ENCODE results near the gene WDR70.
"Not testable (repeated sequence)": the region's sequence is repeated elsewhere in the genome, so short reads cannot be mapped to it uniquely, and the experiment has no call there.

The WDR70 gene

DNA sequence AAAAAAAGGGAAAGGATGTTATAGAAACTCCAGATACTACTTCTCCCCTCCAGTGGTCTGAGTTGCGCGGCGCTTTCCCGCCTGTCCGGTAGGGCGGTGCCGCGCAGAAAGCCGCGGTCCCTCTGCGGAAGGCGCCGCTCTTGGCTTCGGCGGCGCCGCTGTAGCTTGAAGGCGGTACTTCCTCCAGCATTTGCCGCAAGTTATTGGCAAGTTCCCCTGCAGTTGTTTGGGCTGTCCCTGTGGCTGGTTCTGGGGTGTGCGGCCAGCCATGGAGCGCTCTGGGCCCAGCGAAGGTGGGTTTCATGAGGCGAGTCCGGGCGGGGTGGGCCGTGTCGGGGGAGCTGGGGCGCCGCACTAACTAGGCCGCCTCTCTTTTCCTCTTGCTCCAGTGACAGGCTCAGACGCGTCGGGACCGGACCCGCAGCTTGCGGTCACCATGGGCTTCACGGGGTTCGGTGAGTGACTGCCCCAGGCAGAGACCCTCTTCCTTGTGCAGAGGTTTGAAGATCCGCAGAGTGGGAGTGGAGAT, at the start of gene WDR70:
Gene WDR70 (plus strand): TSS at position 219 of the 529 bp plus-strand sequence. CDS start 50 bp downstream, at position 269.
- DNase-seq, result peak; percentile 16 to 90 (median 78)

DNA sequence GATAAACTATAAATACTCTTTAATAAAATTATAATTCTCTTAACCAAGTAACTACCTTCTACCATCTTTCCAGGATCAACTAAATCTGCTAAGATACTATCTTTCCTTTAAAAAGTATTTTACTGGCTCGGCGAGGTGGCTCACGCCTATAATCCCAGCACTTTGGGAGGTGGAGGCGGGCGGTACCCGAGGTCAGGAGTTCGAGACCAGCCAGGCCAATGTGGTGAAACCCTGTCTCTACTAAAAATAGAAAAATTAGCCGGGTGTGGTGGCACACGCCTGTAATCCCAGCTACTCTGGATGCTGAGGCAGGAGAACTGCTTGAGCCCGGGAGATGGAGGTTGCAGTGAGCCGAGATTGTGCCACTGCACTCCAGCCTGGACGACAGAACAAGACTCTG, 44.4 kb upstream of the WDR70 start:
- DNase-seq, result not testable (repeated sequence)

DNA sequence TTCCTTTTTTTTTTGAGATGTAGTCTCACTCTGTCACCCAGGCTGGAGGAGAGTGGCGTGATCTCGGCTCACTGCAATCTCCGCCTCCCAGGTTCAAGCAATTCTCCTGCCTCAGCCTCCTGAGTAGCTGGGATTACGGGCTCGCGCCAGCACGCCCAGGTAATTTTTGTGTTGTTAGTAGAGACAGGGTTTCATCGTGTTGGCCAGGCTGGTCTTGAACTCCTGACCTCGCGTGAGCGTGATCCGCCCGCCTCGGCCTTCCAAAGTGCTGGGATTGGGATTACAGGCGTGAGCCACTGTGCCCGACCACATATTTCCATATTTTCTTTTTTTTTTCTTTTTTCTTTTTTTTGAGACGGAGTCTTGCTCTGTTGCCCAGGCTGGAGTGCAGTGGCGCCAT, 36.4 kb upstream of the WDR70 start:
- DNase-seq, result not testable (repeated sequence)

DNA sequence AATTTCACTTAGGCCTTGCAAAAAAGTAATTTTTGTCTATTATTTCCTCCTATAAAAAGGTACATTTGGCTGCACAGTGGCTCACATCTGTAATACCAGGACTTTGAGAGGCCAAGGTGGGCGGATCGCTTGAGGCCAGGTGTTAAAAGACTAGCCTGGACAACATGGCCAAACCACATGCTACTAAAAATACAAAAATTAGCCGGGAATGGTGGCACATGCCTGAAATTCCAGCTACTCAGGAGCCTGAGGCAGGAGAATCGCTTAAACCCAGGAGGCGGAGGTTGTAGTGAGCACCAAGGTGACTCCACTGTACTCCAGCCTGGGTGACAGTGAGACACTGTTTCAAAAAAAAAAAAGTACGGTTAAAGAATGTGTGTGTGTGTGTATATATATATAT, 24.0 kb upstream of the WDR70 start:
- DNase-seq, result no peak

DNA sequence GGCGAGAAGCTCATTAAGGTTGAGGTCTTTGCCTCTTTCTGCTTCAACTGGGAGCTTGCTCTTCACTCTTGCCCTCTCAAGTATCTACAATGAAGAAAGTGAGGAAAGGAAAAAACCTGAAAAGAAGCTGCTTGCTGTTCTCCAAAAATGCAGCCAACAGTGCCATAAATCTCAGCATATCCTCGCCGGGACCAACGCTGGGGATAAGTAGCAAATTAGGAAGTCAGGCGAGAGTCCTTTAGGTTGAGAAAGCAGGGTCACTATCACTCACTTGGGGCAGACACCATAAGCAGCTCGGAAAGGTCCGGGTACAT, 8.6 kb upstream of the WDR70 start:
- DNase-seq, result no peak

DNA sequence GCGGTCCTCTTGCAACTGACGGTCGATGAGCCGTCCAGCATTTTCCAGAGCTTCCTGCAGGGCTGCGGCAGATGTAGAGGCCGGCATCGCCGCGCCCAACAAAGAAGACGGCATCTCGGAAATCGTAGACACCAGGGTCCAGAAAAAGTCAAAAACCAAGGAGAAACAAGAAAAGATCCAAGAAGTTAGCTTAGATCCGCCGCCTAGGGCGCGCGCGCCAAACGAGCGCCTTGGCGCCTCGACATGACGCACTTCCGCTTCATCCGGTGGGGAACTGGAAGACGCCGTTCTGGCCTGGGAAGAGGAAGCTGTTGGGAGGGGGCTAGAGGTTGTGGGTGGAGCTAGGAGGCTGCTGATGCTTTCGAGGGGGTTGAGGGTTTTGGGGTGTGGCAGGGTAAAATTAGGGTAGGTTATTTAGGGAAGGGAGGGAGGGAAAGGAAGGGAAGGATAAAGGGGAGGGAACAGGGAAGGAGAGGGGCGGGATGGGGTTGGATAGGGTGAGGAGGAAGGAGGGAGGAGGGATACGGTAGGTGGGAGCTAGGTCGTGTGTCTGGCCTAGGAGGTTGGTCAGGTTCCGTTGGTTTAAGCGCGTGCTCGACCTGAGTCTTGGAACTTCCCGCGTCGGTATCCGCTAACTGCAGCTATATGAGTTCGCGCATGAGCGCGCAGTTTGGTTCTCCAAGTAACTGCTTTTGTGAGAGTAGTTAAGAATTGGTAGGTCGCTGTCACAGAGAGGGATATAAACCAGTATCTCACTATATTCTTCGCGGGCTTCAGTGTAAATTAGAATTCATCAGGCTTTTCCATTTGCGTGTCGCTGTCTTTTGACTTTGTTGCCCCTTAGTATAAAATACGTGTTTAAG, 8.0 kb upstream of the WDR70 start, which contains the start of gene NUP155:
Gene NUP155 (minus strand): TSS at position 243 of the 863 bp plus-strand sequence. CDS start 129 bp downstream, at position 114.
- peak; percentile 52 to 97 (median 88) for DNase-seq

DNA sequence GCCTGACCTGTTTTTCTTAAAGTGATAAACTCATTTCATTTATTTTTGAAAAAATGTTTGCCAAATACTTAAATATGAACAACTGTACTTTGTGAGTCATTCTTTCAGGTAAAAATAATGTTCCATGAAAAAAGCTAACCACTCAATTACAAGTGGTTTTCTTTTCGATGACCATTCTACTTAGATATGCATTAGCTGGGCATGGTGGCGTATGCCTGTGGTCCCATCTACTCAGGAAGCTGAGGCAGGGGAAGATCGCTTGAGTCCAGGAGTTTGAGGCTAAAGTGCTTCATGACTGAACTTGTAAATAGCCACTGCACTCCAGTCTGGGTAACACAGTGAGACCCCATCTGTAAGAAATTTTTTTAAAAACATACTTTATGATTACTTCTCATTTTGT, 4.0 kb upstream of the WDR70 start:
- DNase-seq, result no peak

DNA sequence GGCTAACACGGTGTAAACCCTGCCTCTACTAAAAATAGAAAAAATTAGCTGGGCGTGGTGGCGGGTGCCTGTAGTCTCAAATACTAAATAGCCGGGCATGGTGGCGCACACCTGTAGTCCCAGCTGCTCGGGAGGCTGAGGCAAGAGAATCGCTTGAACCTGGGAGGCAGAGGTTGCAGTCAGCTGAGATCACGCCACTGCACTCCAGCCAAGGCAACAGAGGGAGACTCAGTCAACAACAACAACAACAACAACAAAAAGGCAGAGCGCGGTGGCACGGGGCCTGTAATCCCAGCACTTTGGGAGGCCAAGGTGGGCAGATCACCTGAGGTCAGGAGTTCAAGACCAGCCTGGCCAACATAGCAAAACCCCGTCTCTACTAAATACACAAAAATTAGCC, 1.1 kb upstream of the WDR70 start:
- DNase-seq, result not testable (repeated sequence)

DNA sequence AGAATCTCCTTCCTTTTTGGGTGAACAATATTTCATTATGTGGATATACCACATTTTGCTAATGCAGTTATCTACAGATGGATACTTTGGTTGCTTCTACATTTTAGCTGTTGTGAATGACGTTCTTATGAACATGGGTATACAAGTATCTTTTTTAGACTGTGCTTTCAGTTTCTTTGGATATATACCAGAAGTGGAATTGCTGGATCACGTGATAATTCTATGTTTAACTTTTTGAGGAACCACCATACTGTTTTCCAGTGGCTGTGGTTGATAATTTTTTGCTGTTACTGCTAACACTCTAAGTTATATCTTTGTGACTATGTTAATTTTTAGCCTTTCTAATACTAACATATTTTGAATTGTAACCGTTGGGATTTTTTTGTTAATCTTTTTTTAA, 12.5 kb downstream of the WDR70 start:
- DNase-seq, result no peak

DNA sequence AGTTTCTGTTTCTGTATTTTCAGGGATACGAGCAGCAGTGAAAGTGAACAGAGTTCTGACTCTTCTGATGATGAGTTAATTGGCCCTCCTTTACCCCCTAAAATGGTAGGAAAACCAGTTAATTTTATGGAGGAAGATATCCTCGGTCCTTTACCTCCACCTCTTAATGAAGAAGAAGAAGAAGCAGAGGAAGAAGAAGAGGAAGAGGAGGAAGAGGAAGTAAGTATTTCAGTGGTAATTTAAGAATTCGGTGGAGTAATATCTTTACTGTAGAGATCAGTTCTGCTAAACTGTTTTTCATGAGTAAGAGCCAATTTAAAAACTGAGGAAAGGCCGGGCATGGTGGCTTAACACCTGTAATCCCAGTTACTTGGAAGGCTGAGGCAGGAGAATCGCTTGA, 17.2 kb downstream of the WDR70 start:
- no peak for DNase-seq

DNA sequence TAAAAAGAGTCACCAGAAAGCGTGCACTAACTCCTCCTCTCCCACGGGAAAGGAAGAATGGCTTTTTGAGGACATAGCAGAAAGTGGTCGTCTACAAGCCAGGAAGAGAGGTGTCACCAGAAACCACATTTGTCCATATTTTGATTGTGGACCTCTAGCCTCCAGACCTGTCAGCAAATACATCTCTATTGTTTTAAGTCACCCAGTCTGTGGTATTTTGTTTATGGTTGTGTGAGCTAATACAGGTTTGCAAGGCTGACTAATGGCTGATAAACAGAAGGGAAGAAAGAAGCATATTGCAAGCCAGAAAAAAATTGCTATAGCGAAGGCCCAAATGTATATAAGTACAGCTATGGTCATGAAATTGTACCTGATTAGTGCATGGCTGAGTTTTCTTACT, 21.4 kb downstream of the WDR70 start:
- no peak for DNase-seq

DNA sequence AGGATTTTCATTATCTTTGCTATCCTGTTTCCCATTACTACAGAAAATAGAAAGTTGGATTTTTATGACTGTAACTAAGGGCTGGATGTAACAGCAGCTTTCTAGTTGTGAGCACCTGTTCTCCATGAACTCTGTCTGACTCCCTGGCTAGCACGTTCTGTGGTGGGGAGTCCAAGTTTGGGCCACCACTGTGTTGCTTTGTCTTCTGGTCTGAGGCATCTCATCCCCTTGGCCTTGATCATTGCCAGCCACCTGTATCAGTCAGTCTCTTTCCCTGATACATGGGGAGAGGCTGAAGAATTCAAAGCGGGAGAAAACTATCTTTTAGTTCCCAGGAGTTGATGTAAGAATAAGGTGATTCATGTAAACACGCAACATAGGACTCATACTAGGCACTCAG, 33.4 kb downstream of the WDR70 start:
- DNase-seq, result no peak

DNA sequence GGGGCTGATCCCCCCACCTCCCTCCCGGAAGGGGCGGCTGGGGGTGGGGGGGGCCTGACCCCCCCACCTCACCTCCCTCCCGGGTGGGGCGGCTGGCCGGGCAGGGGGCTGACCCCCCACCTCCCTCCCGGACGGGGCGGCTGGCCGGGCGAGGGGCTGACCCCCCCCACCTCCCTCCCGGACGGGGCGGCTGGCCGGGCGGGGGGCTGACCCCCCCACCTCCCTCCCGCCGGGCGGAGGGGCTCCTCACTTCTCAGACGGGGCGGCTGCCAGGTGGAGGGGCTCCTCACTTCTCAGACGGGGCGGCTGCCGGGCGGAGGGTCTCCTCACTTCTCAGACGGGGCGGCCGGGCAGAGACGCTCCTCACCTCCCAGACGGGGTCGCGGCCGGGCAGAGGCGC, 36.3 kb downstream of the WDR70 start:
- DNase-seq, result not testable (repeated sequence)

DNA sequence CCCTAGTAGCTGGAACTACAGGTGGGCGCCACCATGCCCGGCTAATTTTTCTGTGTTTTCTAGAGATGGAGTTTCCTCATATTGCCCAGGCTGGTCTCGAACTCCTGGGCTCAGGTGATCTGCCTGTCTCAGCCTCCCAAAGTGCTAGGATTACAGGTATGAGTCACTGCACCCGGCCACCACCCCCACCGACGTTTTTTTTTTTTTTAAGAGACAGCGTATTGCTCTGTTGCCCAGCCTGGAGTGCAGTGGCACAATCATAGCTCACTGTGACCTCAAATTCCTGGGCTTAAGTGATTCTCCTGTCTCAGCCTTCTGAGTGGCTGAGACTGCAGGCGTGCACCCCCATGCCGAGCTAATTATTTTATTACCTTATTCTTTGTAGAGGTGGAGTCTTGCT, 38.2 kb downstream of the WDR70 start:
- no peak for DNase-seq

DNA sequence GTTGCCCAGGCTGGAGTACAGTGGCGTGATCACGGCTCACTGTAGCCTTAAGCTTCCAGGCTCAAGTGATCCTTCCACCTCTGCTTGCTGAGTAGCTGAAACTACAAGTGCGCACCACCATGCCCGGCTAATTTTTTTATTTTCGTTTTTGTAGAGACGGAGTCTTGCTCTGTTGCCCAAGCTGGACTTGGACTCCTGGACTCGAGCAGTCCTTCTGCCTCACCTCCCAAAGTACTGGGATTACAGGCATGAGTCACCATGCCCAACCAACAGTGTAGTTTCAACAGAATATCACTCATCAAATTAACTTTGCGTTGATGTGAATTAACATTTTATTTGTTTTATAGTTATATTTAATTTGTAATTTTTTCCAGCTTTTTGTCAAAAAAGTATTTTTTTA, 45.3 kb downstream of the WDR70 start:
- no peak for DNase-seq

DNA sequence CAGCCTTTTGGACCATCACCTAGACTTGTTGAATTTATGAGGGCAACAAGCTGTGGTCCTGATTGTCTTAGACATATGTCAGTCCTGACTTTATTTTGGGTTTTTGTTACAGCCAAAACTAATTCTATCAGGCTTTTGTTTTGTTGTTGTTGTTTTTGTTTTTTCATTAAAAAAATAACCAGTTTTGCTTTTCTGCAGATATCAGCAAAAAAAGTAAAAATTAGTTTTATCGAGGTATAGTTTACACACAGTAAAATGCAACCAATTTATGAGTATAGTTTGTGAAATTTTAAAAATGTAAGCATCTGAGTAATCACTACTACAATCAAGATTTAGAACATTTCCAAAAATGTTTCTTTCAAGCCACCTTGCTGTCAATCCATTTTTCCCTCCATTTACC, 48.9 kb downstream of the WDR70 start:
- DNase-seq, result no peak

DNA sequence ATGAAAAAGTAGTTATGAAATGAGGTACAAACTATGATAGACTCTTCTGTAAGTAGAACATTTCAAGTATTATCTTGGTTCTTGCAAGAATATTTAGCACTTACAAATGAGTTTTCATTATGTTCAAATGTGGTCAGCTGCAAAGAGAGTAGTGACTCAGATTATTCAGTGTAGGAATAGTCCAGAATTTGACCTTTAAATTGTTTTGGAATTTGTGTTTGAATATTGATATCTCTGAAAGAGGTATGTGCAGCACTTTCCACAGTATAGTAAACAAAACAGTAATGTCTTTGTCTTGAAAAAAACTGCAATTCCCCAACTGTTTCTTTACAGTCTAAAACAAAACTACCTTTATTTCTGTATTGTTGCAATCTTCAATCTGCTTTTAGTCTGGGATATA, 56.1 kb downstream of the WDR70 start:
- DNase-seq, result no peak

DNA sequence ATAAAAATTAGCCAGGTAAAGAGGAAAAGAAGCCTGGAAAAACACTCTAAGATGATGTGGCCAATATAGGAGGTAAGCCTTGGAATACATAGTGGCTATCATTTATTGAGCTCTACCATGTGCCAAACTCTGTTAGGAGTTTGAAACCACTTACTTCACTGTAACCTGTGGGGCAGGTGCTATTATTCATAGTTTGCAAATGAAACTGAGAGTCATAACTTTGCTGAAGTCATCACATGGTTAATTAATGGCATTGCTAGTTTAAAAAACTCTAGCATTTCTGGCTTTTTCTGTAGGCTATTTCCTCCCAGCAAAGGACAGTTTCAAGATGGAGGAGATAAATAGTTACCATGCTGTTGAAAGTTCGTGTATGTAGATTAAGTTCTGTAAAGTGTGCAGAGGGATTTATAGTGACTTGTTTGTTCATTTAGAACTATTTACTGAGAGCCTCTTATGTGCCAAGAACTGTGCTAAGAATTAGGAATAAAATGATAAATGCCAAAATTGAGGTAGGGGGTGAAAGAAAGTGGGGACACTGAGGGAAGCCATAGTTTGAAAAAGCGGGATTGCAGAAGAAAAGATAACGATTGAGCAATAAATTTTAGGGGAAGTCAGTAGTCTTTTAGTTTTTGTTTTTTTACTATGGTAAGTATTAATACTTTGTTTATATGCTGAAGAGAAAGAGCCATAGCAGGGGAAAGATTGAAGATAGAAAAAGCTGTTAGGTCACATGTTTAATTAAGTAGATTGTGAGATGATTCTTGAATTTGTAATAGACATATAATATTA, 57.2 kb downstream of the WDR70 start:
- no peak for DNase-seq

DNA sequence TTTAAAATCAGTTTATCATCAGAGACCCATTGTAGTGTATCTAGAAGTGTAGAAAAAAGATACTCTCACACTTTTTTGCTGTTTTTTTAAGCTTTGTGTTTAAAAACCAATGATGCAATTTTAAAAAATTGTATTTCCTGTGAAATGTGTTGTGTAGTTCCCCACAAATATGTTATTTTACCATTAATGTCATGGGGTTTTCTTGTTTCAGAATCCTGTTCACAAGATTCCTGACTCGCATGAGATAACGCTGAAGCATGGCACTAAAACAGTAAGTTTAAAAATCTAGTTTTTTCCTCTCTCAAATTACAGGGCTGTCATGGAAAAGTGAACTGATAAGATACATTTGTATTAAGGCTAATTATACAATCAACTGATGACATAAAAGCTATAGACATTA, 58.6 kb downstream of the WDR70 start:
- no peak for DNase-seq

DNA sequence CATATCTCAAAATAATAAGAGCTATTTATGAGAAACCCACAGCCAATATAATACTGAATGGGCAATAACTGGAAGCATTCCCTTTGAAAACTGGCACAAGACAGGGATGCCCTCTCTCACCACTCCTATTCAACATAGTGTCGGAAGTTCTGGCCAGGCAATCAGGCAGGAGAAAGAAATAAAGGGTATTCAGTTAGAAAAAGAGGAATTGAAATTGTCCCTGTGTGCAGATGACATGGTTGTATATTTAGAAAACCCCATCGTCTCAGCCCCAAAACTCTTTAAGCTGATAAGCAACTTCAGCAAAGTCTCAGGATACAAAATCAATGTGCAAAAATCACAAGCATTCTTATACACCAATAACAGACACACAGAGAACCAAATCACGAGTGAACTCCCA, 66.7 kb downstream of the WDR70 start:
- DNase-seq, result not testable (repeated sequence)

DNA sequence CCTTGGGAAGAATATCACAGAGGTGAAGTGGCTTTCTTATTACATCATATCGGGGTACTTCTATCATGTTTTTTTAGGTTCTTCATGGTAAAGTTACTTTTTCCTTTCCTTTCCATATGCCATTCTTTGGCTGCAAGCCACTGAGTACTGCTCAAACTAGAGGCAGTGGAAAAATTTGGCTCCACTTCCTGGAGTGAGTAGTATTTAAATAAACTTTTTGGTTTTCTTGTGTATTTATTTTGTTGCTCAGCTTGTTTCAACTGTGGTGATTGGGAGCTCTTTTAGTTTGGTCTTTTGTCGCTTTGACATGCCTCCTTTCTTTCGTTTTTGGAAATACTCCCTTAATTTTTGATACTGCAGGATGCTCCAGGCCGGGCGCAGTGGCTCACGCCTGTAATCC, 69.8 kb downstream of the WDR70 start:
- DNase-seq, result no peak

DNA sequence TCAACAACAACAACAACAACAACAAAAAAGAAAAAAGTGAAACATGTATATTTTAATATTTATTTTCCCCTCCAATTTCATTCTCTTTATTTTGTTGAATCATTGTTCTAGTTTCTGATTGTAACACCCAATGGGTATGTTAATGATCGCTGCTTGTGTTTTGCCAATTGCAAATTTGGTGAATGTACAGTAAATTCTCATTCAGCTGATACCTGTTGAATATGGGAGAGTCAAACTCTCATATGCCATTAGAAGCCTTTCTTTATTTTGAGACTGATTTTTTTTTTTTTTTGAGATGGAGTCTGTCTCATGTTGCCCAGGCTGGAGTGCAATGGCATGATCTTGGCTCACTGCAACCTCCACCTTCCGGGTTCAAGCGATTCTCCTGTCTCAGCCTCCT, 72.9 kb downstream of the WDR70 start:
- DNase-seq, result not testable (repeated sequence)

DNA sequence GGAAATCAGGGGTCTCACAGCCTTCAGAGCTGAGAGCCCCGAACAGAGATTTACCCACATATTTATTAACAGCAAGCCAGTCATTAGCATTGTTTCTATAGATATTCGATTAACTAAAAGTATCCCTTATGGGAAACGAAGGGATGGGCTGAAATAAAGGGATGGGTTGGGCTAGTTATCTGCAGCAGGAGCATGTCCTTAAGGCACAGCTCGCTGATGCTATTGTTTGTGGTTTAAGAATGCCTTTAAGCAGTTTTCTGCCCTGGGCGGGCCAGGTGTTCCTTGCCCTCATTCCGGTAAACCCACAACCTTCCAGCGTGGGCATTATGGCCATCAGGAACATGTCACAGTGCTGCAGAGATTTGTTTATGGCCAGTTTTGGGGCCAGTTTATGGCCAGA, 74.1 kb downstream of the WDR70 start:
- not testable (repeated sequence) for DNase-seq

Measured in hypothalamus (tissue), 51 donors.